GM19467 (cell line): ENCODE results near the gene HSD17B12.

Experiments
- ATAC-seq: cut with Tn5 transposase; IDR thresholded peaks from one replicate; pipeline ENCODE4 v1.9.1; 2021; ENCODE audit warnings: mild to moderate bottlenecking, moderate library complexity; ENCODE audit not compliant: unreplicated experiment

HSD17B12 gene

DNA sequence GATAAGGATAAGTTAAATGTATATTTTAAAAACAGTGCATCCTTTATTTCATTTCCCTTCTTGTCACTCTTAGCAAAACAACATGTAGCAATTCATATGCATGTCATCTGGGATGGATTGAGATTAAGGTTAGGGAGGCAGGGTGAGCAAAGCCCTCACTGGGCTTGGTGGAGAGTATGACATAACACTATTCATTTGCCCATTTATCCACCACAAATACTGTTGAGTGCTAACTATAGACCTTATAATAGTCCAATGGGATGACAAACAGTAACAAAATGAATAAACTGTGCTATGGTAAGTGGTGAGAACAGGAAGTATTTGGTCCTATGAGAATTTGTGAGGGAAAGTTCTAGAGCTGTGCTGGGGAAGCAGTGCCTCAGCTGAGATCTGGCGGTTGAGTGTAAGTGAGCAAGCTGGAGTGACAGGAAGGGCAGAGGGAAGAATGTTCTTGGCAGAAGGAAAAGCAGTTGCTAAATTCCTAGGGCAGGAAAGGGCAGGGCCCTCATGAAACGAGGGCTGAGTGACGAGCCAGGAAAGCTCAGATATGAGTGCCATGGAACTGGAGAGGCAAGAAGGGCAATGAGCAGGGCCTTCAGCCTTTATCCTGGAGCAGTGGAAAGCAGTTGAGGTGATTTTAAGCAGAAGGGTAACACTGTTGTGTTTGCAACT lies 6.7 kb downstream of the HSD17B12 start:
- no peak for ATAC-seq

DNA sequence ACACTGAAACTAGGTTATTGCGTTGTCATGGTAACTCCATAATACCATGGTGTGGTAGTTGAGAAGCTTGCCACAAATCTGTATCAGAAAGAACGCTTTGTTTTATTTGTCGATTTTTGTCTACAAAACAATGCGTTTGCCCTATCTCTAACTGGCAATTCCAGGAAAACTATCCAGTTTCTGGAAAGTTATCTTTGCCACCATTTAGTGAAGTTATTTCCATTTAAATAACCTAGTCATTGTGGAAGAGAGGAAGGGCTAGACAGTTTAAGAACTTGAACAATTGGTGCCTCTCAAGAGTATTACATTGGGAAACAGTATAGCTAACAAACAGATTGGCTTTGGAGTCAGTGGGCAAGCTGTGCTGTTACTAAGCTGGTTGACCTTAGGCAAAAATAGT lies 7.9 kb downstream of the HSD17B12 start:
- no peak for ATAC-seq

DNA sequence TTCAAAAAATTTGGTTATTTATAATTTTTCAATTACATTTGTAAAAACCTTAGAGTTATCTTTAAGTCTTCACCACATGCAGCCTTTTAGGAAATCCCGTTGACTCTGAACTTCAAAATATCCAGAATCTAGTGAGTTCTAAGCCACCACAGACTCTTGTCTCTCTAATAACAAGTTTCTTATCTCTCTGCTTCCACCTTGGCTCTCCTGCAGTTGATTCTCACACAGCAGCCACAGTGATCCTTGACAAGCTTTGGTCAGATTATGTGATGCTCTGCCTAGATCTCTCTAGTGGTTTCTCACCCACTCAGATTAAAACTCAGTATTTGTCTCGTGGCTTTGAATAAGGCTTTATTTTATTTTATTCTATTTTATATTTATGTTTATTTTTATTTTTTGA lies 8.6 kb downstream of the HSD17B12 start:
- no peak for ATAC-seq

DNA sequence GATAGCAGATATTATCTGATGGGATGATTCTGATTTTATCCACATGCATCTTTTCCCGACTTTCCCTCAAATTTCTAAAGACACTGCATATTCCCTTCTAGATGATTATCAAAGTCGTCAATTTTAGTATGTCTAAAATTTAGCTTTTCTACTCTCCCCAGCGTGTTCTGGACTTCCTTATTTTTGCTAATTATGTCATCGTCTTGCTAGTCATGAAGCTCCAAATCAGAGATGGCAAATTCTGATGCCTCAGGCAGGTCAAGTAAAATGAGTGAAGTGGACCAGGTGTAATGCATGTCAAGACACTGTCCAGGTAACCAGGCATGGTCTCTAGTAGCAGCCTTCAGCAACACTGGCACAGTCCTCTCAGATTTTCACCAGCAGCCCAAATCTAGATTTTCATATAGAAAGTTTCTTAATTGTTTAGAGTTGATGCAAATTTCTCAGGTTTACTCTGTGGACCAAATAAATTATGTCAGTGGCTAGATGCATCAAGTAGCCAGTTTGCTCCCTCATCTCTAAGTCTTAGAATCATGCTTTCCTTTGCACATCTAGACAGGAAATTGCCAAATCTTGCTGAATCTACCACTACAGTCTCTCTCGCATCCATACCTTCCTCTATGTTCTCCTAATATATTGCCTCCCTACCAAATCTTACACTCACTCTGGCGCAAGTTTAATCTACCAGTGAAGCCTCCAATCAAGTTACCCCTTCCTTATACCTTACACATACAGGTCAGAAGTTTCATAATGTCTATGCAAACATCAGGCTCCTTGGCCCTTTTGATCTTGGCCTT lies 10.6 kb downstream of the HSD17B12 start:
- no peak for ATAC-seq

DNA sequence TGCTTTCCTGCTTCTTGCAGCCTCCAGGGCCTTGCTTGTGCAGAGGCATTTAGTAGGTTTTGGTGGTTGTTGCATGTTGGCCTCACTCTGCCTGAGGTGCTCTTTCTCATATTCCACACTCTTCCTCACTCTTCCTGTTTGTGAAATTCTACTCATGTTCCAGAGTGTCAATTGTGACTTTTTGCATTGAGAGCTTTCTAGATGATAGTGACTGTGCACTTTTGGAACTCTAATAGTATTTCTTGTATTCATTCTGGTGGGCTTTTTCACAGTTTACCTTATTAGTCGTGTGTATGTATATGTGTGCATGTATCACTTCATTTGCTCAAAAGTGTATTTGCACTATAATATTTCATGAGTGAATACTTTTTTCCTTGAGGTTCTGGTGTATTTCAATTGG lies 11.3 kb downstream of the HSD17B12 start:
- no peak for ATAC-seq

DNA sequence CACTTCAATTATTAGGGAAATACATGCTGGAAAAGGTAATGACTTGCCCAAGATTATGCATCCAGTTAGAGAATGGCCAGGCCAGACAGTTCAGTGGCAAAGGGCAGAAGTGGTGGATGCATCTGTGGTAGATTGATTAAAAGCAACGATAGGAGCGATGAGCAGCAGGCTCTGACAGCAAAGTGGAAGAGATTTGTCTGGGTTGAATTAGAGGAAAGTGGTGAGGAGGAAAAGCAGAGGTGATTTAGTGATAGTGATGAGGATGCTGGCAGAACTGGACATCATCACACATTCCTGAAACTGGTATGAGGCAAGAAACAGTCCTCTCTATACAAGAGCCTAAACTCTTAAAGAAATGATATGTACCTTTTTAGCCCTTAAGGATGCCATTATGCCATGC lies 12.5 kb downstream of the HSD17B12 start:
- no peak for ATAC-seq

DNA sequence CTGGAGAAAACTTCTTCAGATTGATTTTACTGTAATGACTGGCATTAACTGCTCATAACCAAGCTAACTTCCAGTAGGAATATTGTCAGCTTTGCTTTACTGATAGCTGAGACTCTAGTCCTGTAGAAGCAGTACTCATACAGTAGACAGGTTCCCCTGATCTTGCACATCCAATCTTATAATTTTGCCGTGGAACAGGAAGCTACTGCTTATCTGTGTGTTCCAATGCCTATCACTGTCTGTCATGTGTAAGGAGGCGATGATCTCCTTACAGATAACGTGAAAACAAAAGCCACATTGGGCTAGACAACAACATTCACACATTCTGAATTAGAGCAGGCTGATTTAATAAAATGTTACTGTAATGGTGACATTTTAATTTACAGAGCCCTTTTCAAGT lies 13.2 kb downstream of the HSD17B12 start:
- ATAC-seq, result no peak

DNA sequence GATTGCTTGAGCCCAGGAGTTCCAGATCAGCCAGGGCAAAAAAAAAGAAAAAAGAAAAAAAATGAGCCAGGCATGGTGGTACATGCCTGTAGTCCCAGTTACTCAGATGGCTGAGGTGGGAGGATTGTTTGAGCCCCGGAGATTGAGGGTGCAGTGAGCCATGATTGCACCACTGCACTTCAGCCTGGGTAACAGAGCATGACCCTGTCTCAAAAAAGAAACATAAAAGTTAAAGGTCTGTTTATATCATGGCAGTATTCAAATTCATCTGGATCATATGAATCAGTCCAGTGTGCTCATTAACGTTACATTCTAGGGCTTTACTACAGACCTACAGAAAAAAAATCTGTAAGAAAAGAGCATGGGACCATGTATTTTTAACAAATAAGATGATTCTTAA lies 13.9 kb downstream of the HSD17B12 start:
- ATAC-seq, result peak; percentile 60

DNA sequence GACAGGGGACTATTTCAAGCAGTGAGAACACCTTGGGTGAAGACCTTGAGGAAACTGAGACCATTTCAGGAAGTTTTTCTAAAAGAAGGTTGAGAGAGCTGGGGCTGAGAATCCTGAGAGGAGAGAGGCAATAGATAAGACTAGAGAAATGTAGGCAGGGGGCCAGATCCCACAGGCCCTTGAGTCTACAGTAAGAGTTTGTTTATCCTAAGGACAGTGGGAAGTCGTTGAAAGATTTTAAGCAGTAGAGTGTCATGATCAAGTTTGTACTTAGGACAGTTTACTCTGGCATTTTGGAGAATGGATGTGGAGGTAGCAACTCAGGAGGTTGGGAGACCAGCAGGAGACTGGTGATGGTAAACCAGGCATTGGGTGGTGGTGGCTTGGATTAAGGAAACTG lies 17.1 kb downstream of the HSD17B12 start:
- no peak for ATAC-seq

DNA sequence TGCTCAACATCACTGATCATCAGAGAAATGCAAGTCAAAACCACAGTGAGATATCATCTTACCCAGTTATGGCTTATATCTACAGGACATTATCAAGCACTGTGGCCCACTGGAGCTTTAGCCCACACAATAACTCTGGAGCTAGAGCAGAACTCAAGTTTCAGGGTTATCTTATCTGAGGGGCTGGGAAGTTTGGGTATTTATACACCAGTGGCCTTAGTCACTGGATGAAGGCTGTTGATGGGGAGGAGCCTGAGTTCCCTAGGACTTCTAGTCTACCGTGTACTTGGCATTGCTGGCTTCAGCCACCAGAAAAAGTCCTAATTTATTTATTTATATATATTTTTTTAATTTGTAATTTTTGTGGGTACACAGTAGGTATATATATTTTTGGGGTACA lies 19.3 kb downstream of the HSD17B12 start:
- ATAC-seq, result no peak

DNA sequence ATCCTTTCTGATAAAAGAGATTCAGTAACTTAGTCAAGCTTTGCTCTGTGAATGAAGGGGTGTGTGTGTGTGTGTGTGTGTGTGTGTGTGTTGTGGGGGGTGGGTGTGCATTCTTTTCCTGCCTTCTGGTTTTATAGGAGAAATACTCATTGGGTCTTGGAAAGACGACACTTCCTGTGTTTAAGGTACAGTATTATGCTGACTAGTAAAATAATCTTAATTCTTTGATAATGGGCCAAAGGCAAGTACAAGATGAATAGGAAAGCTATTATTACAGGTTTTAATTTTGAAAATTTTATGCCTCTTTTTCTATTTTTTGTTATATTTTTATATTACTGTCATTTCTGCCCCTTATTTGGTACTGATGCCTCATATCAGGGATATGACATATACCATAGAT lies 26.1 kb downstream of the HSD17B12 start:
- ATAC-seq, result no peak

DNA sequence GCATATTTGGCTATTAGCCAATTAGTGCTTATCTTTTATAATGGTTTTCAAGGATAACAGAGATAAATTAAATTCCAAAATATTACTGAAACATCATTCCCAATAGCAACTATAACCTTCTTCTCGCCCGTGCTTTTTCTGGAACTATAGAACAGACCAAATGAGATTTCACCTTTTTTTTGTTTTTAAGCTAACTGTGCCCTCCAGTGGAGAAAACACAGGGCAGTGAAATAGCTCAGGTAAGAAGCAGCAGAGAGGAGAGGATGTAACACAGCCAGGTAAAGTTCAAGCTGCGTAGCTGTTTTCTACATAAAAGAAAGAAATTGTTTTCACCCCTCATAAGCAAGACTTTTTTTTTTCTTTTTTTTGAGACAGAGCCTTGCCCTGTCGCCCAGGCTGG lies 28.2 kb downstream of the HSD17B12 start:
- ATAC-seq, result no peak

DNA sequence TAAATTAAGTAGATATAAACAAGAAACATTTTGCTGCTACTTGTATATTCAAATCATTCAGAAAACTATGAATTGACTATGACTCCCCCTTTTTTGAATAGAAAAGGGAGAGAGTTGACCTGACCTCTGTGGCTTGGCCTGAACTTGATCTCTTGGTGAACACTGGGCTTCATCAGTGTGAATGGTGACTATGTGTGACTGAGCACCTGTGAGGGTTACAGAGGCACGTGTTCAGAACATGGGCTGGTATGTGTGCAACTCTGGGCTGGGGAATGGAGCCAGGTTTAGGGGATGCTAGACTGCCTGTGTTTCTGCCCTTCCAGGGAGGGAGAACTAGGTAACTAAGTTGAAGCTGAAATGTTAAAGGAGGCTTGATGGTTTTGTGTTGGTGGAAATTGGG lies 29.2 kb downstream of the HSD17B12 start:
- no peak for ATAC-seq

DNA sequence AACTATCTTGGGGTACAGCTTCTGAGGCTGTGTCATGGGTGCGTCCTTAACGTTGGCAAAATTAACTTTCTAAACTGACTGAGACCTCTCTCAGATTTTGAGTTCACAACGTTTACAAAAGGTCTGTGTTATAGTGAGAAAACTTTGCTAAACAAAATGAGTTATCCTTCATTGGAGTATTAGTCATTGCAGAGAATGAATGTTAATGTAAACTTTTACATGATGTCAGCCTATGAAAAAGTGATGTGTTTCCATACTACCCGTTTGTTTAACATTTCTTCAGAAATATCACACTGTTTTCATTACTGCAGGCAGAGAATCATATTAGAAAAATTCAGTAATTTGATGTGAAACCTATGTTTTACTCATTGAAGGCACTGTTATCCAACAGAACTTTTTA lies 32.1 kb downstream of the HSD17B12 start:
- no peak for ATAC-seq

DNA sequence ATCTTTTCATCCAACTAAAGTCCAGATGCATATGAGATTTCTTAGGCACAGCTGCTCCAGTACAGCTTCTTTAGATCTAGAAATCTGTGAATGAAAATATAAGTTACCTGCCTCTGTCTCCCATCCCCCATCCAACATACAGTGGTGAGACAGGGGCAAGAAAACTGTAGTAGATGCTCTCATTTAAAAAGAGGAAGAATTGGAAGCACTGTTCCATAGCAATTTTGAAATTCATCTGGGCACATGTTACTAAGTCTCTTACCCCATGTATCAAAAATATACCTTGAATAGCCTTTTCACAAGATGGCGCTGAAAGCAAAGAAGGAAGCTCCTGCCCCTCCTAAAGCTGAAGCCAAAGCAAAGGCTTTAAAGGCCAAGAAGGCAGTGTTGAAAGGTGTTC lies 37.8 kb downstream of the HSD17B12 start:
- no peak for ATAC-seq

DNA sequence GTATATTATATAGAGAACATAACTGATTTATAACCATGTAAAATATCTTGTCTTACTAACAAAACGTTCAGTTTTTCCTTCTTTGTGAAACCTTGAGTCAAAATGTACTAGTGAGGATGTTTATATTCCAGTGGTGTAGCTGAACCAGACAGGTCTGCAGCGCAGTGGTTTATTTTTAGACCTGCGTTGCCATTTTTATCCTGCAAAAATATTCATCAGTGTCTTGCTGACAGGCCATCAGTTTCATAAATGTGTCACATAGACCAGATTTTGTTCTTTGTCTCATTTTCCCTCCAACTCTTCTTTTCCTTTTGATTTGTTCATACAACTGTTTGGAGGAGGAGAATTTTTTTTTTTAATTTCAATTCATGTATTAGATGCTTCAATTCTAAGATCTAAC lies 43.1 kb downstream of the HSD17B12 start:
- ATAC-seq, result no peak

DNA sequence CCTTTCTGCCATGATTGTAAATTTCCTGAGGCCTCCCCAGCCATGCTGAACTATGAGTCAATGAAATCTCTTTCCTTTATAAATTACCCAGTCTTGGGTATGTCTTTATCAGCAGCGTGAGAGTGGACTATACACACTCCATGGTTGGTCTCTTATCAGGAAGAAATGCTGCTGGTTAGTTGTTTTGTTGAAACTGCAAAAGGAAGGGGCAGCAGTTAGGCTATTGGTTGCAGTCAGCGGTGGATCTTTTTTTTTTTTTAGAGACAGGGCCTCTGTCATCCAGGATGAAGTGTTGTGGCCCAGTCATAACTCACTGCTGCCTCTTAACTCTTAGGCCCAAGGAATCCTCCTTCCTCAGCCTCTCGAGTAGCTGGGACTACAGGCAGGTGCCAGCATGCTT lies 51.7 kb downstream of the HSD17B12 start:
- no peak for ATAC-seq

DNA sequence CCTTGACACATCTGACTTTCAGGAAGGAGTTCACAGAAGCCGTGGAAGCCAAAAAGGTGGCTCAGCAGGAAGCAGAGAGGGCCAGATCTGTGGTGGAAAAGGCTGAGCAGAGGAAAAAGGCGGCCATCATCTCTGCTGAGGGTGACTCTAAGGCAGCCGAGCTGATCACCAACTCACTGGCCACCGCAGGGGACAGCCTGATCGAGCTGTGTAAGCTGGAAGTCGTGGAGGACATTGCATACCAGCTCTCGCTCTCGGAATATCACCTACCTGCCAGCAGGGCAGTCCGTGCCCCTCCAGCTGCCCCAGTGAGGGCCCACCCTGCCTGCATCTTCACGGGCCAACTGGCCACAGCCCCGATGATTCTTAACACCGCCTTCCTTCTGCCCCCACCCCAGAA lies 53.7 kb downstream of the HSD17B12 start:
- no peak for ATAC-seq

DNA sequence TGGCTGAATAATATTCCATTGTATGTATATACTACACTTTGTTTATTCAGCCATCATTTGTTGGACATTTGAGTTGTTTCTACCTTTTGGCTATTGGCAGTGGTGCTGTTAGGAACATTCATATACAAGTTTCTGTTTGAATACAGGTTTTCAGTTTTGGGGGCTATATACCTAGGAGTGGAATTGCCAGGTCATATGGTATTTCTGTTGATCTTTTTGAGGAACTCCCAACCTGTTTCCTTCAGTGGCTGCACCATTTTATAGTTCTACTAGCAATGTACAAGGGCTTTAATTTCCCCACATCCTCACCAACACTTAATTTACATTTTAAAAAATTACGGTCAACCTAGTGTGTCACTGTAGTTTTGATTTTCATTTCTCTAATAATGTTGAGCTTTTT lies 54.6 kb downstream of the HSD17B12 start:
- no peak for ATAC-seq

DNA sequence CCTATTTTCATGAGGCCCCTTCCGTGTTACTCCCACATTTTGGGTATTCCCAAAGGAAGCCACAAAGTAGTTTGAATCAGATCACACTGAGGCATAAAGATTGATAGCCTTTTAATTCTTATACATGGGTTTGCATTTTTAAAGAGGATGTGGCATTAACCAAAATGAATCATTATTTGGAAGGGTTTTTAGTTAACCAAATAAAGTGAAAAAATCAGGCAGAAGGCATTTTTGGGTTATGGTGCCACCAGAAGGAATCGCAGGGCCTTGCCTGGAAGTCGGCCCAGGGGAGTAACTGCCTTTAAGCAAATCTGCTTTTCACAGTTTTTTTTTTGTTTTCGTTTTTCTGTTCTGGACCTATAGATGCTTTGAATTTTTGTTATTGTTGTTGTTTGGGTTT lies 55.4 kb downstream of the HSD17B12 start:
- ATAC-seq, result no peak

DNA sequence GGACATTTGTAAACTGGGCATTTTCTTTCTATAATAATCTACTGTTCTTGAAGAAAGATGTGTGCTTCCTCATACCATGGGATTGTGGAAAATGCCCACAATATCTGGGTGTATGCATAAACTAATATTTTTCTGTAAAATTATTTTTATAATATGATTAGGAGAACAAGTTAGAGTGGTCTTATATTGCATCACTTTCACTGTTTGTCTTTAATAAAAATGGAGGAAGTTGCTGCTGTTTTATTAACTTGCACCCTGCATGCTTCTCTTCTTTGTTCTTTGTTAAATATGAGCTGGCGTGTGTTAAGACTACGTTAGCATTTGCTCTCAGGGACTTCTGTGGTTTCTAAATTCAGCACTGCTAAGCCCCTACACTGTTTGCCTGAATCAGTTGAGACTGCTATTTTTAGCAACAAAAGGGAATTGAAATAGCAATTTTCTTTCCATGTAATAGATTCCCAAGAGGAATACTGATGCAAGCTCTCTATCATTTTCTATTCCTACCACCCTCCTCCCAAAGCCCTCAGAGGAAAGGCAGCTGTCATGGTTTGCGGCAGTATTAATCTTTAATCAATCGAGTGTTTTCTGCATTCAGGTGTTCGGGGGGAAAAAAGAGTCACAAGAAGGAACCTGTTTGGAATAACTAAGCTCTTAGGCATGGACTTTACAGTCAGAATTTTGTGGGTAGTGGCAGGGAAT lies 56.1 kb downstream of the HSD17B12 start:
- ATAC-seq, result no peak

DNA sequence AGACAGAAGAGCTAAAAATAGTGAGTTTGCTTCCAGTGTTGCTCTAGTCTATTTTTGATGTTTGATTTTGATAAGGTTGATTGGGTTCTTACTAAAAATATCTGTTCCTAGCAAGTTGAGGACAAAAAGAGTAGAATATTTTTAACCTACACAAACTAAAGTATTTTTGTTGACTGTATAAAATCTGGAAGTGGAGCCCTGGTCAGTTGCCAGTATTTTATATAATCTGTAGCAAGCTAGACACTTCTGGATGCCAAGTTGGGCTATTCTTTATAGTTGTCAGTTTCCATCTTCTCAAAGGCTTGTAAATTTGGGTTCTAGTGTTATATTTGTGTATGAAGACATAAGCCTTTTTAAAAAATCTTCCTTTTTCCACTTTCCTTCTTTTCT lies 56.7 kb downstream of the HSD17B12 start:
- ATAC-seq, result no peak
